ENCODE measurements around the gene NPTN.

The NPTN gene

DNA sequence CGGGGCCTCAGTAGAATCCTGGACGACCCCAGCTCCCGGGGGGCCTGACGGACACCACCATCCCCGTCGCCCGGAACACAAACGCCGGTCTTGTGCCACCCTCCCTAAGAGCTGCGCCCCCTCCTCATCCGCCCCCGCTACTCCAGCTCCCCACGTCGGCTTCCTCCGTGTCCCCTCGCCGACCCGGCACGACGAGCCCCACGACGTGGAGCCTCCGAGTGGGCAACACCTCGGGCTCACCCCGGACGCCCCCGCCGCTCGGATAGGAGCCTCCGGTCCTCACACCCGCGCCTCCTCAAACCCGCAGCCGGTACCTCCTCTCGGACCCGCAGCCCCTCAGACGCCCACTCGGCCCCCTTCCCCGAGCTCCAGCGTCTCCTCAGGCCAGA is 525 bp downstream of the NPTN start:
- Histone ChIP-seq H3K36me3 (ENCODE audit: control insufficient read depth, insufficient read depth, low read length) (no peaks in the 10 kb centered on the region), H3K27ac (ENCODE audit: low read depth, low read length, severe bottlenecking) (peak overlapping the region; percentile 57), H3K9me3 (ENCODE audit: control insufficient read depth, low read length) (no peaks in the 10 kb centered on the region), H3K4me3 (ENCODE audit: extremely low read depth, insufficient read depth, low read length, poor library complexity, severe bottlenecking) (peak overlapping the region; percentile 89), H3K4me1 (ENCODE audit: control insufficient read depth, insufficient read depth, low read length, poor library complexity, severe bottlenecking) (peaks cover 32% of the 10 kb centered on the region)
- 0% methylated on average over 20 to 28 of the region's 40 CpGs for WGBS, 2 experiments (ENCODE audit: insufficient coverage in 2 of 2)

GRCh38 chr15:73631915-73632669 is 1.1 kb downstream of the NPTN start:
- WGBS, 2 experiments (ENCODE audit: insufficient coverage in 2 of 2) = 5 to 6% methylated on average over 6 of the region's 6 CpGs
- Histone ChIP-seq H3K27ac (ENCODE audit: low read depth, low read length, severe bottlenecking) (peak overlapping the region; percentile 57), H3K4me3 (ENCODE audit: extremely low read depth, insufficient read depth, low read length, poor library complexity, severe bottlenecking) (peak overlapping the region; percentile 89), H3K4me1 (ENCODE audit: control insufficient read depth, insufficient read depth, low read length, poor library complexity, severe bottlenecking) (peaks cover 32% of the 10 kb centered on the region), H3K9me3 (ENCODE audit: control insufficient read depth, low read length) (no peaks in the 10 kb centered on the region), H3K36me3 (ENCODE audit: control insufficient read depth, insufficient read depth, low read length) (no peaks in the 10 kb centered on the region)

- Histone ChIP-seq H3K4me1 (ENCODE audit: control insufficient read depth, insufficient read depth, low read length, poor library complexity, severe bottlenecking) (peaks cover 32% of the 10 kb centered on the region), H3K4me3 (ENCODE audit: extremely low read depth, insufficient read depth, low read length, poor library complexity, severe bottlenecking) (peak overlapping the region; percentile 89), H3K36me3 (ENCODE audit: control insufficient read depth, insufficient read depth, low read length) (no peaks in the 10 kb centered on the region), H3K9me3 (ENCODE audit: control insufficient read depth, low read length) (no peaks in the 10 kb centered on the region), H3K27ac (ENCODE audit: low read depth, low read length, severe bottlenecking) (no peak overlapping the region)
- WGBS, 2 experiments (ENCODE audit: insufficient coverage in 2 of 2) = 43 to 55% methylated on average over 1 to 3 of the region's 4 CpGs
These were observed 2.2 kb downstream of the NPTN start for GRCh38 chr15:73630921-73631362.

- Histone ChIP-seq H3K27ac (ENCODE audit: low read depth, low read length, severe bottlenecking) (no peak overlapping the region), H3K4me3 (ENCODE audit: extremely low read depth, insufficient read depth, low read length, poor library complexity, severe bottlenecking) (no peak overlapping the region), H3K36me3 (ENCODE audit: control insufficient read depth, insufficient read depth, low read length) (no peaks in the 10 kb centered on the region), H3K4me1 (ENCODE audit: control insufficient read depth, insufficient read depth, low read length, poor library complexity, severe bottlenecking) (peaks cover 29% of the 10 kb centered on the region), H3K9me3 (ENCODE audit: control insufficient read depth, low read length) (no peaks in the 10 kb centered on the region)
- whole genome bisulfite sequencing, 2 experiments (ENCODE audit: insufficient coverage in 2 of 2) = 57% methylated on average over 1 of the region's 2 CpGs; no CpG with 5 or more reads in 1 of the 2 experiments
These were observed 3.3 kb downstream of the NPTN start for GRCh38 chr15:73629798-73630429.

GRCh38 chr15:73628976-73629797 is 4.0 kb downstream of the NPTN start:
- Histone ChIP-seq H3K36me3 (ENCODE audit: control insufficient read depth, insufficient read depth, low read length) (no peaks in the 10 kb centered on the region), H3K4me3 (ENCODE audit: extremely low read depth, insufficient read depth, low read length, poor library complexity, severe bottlenecking) (no peak overlapping the region), H3K4me1 (ENCODE audit: control insufficient read depth, insufficient read depth, low read length, poor library complexity, severe bottlenecking) (peaks cover 29% of the 10 kb centered on the region), H3K27ac (ENCODE audit: low read depth, low read length, severe bottlenecking) (peak overlapping the region; percentile 13), H3K9me3 (ENCODE audit: control insufficient read depth, low read length) (no peaks in the 10 kb centered on the region)
- WGBS, 2 experiments (ENCODE audit: insufficient coverage in 2 of 2) = 83 to 90% methylated on average over 1 to 3 of the region's 7 CpGs

GRCh38 chr15:73628102-73628501 is 5.1 kb downstream of the NPTN start:
- peaks cover 21% of the 10 kb centered on the region for H3K4me1 ChIP-seq (ENCODE audit: control insufficient read depth, insufficient read depth, low read length, poor library complexity, severe bottlenecking)
- H3K36me3 ChIP-seq (ENCODE audit: control insufficient read depth, insufficient read depth, low read length) = no peaks in the 10 kb centered on the region
- WGBS, 2 experiments (ENCODE audit: insufficient coverage in 2 of 2) = 88 to 94% methylated on average over 2 of the region's 2 CpGs
- H3K27ac ChIP-seq (ENCODE audit: low read depth, low read length, severe bottlenecking) = no peak overlapping the region
- H3K9me3 ChIP-seq (ENCODE audit: control insufficient read depth, low read length) = no peaks in the 10 kb centered on the region
- no peak overlapping the region for H3K4me3 ChIP-seq (ENCODE audit: extremely low read depth, insufficient read depth, low read length, poor library complexity, severe bottlenecking)

GRCh38 chr15:73626072-73626471 is 7.1 kb downstream of the NPTN start:
- peaks cover 21% of the 10 kb centered on the region for H3K4me1 ChIP-seq (ENCODE audit: control insufficient read depth, insufficient read depth, low read length, poor library complexity, severe bottlenecking)

GRCh38 chr15:73624530-73624929 is 8.7 kb downstream of the NPTN start:
- Histone ChIP-seq H3K36me3 (ENCODE audit: control insufficient read depth, insufficient read depth, low read length) (no peaks in the 10 kb centered on the region), H3K27ac (ENCODE audit: low read depth, low read length, severe bottlenecking) (no peak overlapping the region), H3K4me1 (ENCODE audit: control insufficient read depth, insufficient read depth, low read length, poor library complexity, severe bottlenecking) (peaks cover 16% of the 10 kb centered on the region), H3K9me3 (ENCODE audit: control insufficient read depth, low read length) (no peaks in the 10 kb centered on the region), H3K4me3 (ENCODE audit: extremely low read depth, insufficient read depth, low read length, poor library complexity, severe bottlenecking) (no peak overlapping the region)
- WGBS, 2 experiments (ENCODE audit: insufficient coverage in 2 of 2) = 86% methylated on average over 1 of the region's 1 CpG; no CpG with 5 or more reads in 1 of the 2 experiments

More at GRCh38 chr15:73626072-73626471, 7.1 kb downstream of the NPTN start:
- Histone ChIP-seq H3K36me3 (ENCODE audit: control insufficient read depth, insufficient read depth, low read length) (no peaks in the 10 kb centered on the region), H3K4me3 (ENCODE audit: extremely low read depth, insufficient read depth, low read length, poor library complexity, severe bottlenecking) (no peak overlapping the region), H3K9me3 (ENCODE audit: control insufficient read depth, low read length) (no peaks in the 10 kb centered on the region), H3K27ac (ENCODE audit: low read depth, low read length, severe bottlenecking) (no peak overlapping the region)
- WGBS, 2 experiments (ENCODE audit: insufficient coverage in 2 of 2) = no CpG with 5 or more reads among the region's 2 CpGs

GRCh38 chr15:73621286-73621826 is 11.8 kb downstream of the NPTN start:
- H3K4me3 ChIP-seq (ENCODE audit: extremely low read depth, insufficient read depth, low read length, poor library complexity, severe bottlenecking) = no peak overlapping the region
- peaks cover 5% of the 10 kb centered on the region for H3K36me3 ChIP-seq (ENCODE audit: control insufficient read depth, insufficient read depth, low read length)
- H3K27ac ChIP-seq (ENCODE audit: low read depth, low read length, severe bottlenecking) = no peak overlapping the region
- H3K9me3 ChIP-seq (ENCODE audit: control insufficient read depth, low read length) = no peaks in the 10 kb centered on the region
- peaks cover 14% of the 10 kb centered on the region for H3K4me1 ChIP-seq (ENCODE audit: control insufficient read depth, insufficient read depth, low read length, poor library complexity, severe bottlenecking)

- H3K27ac ChIP-seq (ENCODE audit: low read depth, low read length, severe bottlenecking) = no peak overlapping the region
- H3K36me3 ChIP-seq (ENCODE audit: control insufficient read depth, insufficient read depth, low read length) = peaks cover 5% of the 10 kb centered on the region
- H3K9me3 ChIP-seq (ENCODE audit: control insufficient read depth, low read length) = no peaks in the 10 kb centered on the region
- no peak overlapping the region for H3K4me3 ChIP-seq (ENCODE audit: extremely low read depth, insufficient read depth, low read length, poor library complexity, severe bottlenecking)
- H3K4me1 ChIP-seq (ENCODE audit: control insufficient read depth, insufficient read depth, low read length, poor library complexity, severe bottlenecking) = peaks cover 14% of the 10 kb centered on the region
These were observed 13.1 kb downstream of the NPTN start for GRCh38 chr15:73620078-73620477.
